Lung (tissue), 16 donors: ENCODE data around the gene KCNIP4. TPM values are rescaled to one million over a fixed set of nuclear protein-coding genes. Genes with fewer than 3 reads are reported as not detected.
"Not testable (repeated sequence)": the region's sequence is repeated elsewhere in the genome, so short reads cannot be mapped to it uniquely, and the experiment has no call there.

Experiments used
- ATAC-seq: fragments of 200-7000 bp; cut with Tn5 transposase; one replicate; pipeline ENCODE4 v1.9.1; 2020; ENCODE audit warnings: moderate number of reproducible peaks; ENCODE audit not compliant: insufficient read depth, low FRiP score
- DNase-seq, 3 donors: peaks; one replicate each; pipeline ENCODE4 v3.0.0-alpha.2; 2013 to 2017
- H3K27ac ChIP-seq, 2 donors: one replicate each; pipeline ENCODE4 v1.5.1; 2013; ENCODE audit warnings: mild to moderate bottlenecking in 2 of 2, moderate library complexity in 2 of 2, control low read depth in 1 of 2, inconsistent platforms in 1 of 2, low read depth in 1 of 2, low read length in 1 of 2
- H3K27me3 ChIP-seq, 3 donors: one replicate each; pipeline ENCODE4 v1.5.1; 2013; ENCODE audit warnings: low read length in 2 of 3; ENCODE audit not compliant: control insufficient read depth in 3 of 3, insufficient read depth in 3 of 3
- H3K36me3 ChIP-seq, 4 donors: one replicate each; pipeline ENCODE4 v1.5.1; 2013; ENCODE audit warnings: low read length in 4 of 4, mild to moderate bottlenecking in 1 of 4, moderate library complexity in 1 of 4; ENCODE audit not compliant: control insufficient read depth in 4 of 4, insufficient read depth in 4 of 4
- H3K4me1 ChIP-seq, 5 donors: one replicate each; pipeline ENCODE4 v1.5.1; 2013; ENCODE audit warnings: low read length in 5 of 5, mild to moderate bottlenecking in 2 of 5, moderate library complexity in 1 of 5; ENCODE audit not compliant: control insufficient read depth in 5 of 5, insufficient read depth in 5 of 5
- H3K4me3 ChIP-seq: one replicate; pipeline ENCODE4 v1.5.1; 2013; ENCODE audit warnings: mild to moderate bottlenecking, control low read depth, moderate library complexity
- H3K9ac ChIP-seq, 2 donors: one replicate each; pipeline ENCODE4 v1.5.1; 2013; ENCODE audit warnings: low read length in 2 of 2, control low read depth in 1 of 2; ENCODE audit not compliant: insufficient read depth in 1 of 2
- H3K9me3 ChIP-seq, 4 donors: one replicate each; pipeline ENCODE4 v1.5.1; 2013; ENCODE audit warnings: low read length in 3 of 4, mild to moderate bottlenecking in 1 of 4, moderate library complexity in 1 of 4; ENCODE audit not compliant: control insufficient read depth in 4 of 4, insufficient read depth in 3 of 4
- whole genome bisulfite sequencing, 2 donors: extraction: QIAGEN DNeasy Blood & Tissue Kit; methylation state at CpG; one replicate each; pipeline ENCODE4 v1.1.7; 2013; 5-methylcytosine and 5-hydroxymethylcytosine counted together
- long read RNA-seq, 5 donors: transcript quantifications; one replicate each; lab custom pipeline, GENCODE V29; 2026
- polyA plus RNA-seq, 2 donors: library from polyadenylated mRNA; stranded (reverse); fragments of 200-250 nt; gene quantifications; one replicate each; pipeline ENCODE4 v1.2.1, GENCODE V29; 2013
- total RNA-seq, 2 donors: library from RNA; depleted of rRNA in 1 of 2; stranded (reverse); fragments of >200 nt in 1 of 2; gene quantifications; one replicate each; pipeline ENCODE4 v1.2.1, GENCODE V29; 2014 to 2021
- TF ChIP-seq, protein P1 (sequence below): IDR thresholded peaks from 2 replicates; pipeline ENCODE4 v1.5.1; 2012; ENCODE audit warnings: mild to moderate bottlenecking; ENCODE audit errors: control extremely low read depth, extremely low read depth
- donor health status: control.
- donor health status: control.
- donor health status: Bipolar disorder and iron deficiency.
- donor health status: healthy.
- donor health status: DM: yes; HTN: yes; CAD: no.

The KCNIP4 gene
- total RNA-seq (under 1 TPM in 1 of 2 donors, not detected in 1; 0.11 TPM), polyA plus RNA-seq (not detected)
- long read RNA-seq, donor 1: 0 reads
- long read RNA-seq, donor 2: 0 reads
- long read RNA-seq, donor 3, partial matches to known transcripts: 6 of 6 reads
- long read RNA-seq, donor 3, other reads (novel, unspliced or antisense): 0 of 6 reads
- long read RNA-seq, donor 4: 0 reads
- long read RNA-seq, donor 5: 0 reads

DNA sequence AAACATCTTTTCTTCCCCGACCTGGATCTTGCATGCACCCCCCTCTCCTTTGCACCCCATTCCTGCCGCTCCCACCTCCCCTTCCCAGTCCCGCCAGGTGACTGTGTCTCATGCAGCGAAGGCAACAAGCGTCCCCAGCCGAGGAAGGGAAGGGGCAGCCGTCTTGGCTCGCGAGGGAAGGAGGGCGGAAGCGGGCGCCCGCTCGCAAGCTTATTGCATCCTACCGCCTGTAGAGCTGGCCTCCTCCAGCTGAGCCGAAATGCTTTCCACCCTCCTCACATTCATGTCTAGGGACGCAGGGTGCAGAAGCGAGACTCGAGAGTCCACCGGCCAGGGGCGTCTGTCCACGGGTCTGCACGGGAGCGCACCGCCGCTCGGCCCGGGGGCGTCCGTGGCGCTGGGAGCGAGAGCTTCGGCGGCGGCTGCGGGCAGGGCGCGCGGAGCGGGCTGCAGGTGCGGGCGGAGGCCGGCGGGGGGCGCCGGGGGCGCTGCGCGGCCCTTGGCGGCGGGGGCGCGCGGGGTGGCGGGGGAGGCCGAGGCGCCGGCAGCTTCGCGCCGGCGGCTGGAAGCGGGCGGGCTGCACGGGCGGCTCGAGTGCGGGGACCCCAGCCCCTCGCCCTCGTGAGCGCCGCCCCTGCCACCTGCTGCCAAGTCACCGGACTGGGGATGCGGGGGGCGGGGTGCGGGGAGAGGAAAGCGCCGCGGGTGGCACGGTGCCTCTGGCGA, at the start of gene KCNIP4:
KCNIP4 (minus strand) TSS at position 426 of the 726 bp plus-strand sequence.
- H3K36me3 ChIP-seq: no peaks in the 10 kb centered on the region
- peaks cover 4 to 44% (median 28%) of the 10 kb centered on the region in 3 donors for H3K27me3 ChIP-seq
- H3K4me1 ChIP-seq: peaks cover 0 to 5% (median 0%) of the 10 kb centered on the region in 5 donors
- DNase-seq: peak; percentile 10 to 42 (median 28)
- no peak within 1 kb of the TSS for H3K9ac ChIP-seq
- no peak for ATAC-seq
- H3K9me3 ChIP-seq: no peaks in the 10 kb centered on the region
- H3K27ac ChIP-seq: no peak within 1 kb of the TSS
- WGBS, 2 donors: 1 to 4% methylated on average over 46 to 81 of the region's 81 CpGs
- TF ChIP-seq, protein P1, sequence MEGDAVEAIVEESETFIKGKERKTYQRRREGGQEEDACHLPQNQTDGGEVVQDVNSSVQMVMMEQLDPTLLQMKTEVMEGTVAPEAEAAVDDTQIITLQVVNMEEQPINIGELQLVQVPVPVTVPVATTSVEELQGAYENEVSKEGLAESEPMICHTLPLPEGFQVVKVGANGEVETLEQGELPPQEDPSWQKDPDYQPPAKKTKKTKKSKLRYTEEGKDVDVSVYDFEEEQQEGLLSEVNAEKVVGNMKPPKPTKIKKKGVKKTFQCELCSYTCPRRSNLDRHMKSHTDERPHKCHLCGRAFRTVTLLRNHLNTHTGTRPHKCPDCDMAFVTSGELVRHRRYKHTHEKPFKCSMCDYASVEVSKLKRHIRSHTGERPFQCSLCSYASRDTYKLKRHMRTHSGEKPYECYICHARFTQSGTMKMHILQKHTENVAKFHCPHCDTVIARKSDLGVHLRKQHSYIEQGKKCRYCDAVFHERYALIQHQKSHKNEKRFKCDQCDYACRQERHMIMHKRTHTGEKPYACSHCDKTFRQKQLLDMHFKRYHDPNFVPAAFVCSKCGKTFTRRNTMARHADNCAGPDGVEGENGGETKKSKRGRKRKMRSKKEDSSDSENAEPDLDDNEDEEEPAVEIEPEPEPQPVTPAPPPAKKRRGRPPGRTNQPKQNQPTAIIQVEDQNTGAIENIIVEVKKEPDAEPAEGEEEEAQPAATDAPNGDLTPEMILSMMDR: no peak
- H3K4me3 ChIP-seq: no peak within 1 kb of the TSS

DNA sequence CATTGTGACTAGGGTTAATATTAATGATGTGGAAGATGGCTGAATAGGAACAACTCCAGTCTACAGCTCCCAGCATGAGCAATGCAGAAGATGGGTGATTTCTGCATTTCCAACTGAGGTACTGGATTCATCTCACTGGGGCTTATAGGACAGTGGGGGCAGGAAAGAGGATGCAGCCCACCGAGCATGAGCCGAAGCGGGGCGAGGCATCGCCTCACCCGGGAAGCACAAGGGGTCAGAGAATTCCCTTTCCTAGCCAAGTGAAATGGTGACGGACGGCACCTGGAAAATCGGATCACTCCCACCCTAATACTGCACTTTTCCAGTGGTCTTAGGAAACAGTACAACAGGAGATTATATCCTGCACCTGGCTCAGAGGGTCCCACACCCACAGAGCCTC, 48.0 kb upstream of the KCNIP4 start:
- ATAC-seq, H3K36me3 ChIP-seq, H3K27me3 ChIP-seq, H3K4me1 ChIP-seq, H3K9me3 ChIP-seq, H3K27ac ChIP-seq, H3K4me3 ChIP-seq, DNase-seq, H3K9ac ChIP-seq: not testable (repeated sequence)
- 92 to 93% methylated on average over 9 of the region's 9 CpGs for WGBS, 2 donors

DNA sequence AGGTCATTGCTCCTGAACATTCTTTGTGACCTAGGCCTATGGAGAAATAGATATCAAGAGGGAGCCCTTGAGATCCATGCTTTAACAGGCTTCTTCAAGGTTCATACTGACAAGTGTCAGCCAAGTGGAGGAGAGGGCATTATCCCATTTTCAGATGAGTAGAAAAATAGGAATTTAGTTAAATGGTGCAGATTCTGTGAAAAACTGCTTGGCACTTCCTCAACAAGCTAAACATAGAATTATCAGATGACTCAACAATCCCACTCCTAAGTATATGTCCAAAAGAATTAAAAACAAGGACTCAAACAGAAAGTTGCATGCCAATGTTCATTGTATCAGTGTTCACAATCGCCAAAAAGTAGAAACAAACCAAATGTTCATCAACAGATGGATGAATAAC, 43.8 kb upstream of the KCNIP4 start:
- Histone ChIP-seq H3K9ac (no peak overlapping the region), H3K27me3 (no peaks in the 10 kb centered on the region), H3K27ac (no peak overlapping the region), H3K36me3 (no peaks in the 10 kb centered on the region), H3K9me3 (peaks cover 0 to 9% (median 2%) of the 10 kb centered on the region in 4 donors), H3K4me1 (no peaks in the 10 kb centered on the region), H3K4me3 (no peak overlapping the region)
- DNase-seq (no peak), ATAC-seq (no peak)
- 84 to 85% methylated on average over 1 of the region's 1 CpG for WGBS, 2 donors
- TF ChIP-seq, protein P1: no peak

DNA sequence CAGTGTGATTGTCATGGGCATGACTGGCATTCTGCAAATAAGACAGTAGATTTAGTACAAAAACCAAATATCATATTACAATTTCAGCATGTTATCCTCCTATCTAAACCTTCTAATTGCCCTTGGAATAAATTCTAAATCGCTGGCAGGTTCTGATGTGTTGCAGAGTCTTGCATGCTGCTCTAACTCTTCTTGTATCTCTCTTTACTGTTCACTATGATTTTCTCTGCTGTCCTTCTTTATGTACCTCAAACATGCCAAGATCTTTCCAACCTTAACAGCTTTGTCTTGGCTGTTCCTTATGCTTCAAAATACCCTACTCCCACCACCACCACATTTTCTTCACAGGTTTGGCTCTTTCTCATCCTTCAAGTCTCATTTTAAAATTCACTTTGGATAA, 43.0 kb upstream of the KCNIP4 start:
- H3K27ac ChIP-seq: no peak overlapping the region
- H3K4me3 ChIP-seq: no peak overlapping the region
- no peaks in the 10 kb centered on the region for H3K27me3 ChIP-seq
- H3K9me3 ChIP-seq: peaks cover 0 to 5% (median 2%) of the 10 kb centered on the region in 4 donors
- TF ChIP-seq, protein P1: no peak
- WGBS, 2 donors: 63 to 85% methylated on average over 1 of the region's 1 CpG
- H3K9ac ChIP-seq: no peak overlapping the region
- H3K4me1 ChIP-seq: no peaks in the 10 kb centered on the region
- peak in 1 of 3 donors; percentile 34 for DNase-seq
- no peak for ATAC-seq
- no peaks in the 10 kb centered on the region for H3K36me3 ChIP-seq
